ENCODE data around the gene SAMSN1. TPM values are rescaled to one million over a fixed set of nuclear protein-coding genes. Genes with fewer than 3 reads are reported as not detected.

Gene SAMSN1
- total RNA-seq, result 10 to 100 TPM; 33.7 to 64.9 TPM
- 91.0 to 380 reads per million in 2 donors for total RNA-seq

GRCh38 chr21:14545906-14546480 lies at the start of gene SAMSN1:
Gene SAMSN1 (minus strand): TSS chr21:14546315. CDS start chr21:14546261, 54 bp downstream.
- ATAC-seq (peak; percentile 89), DNase-seq (peak; percentile 35 to 52 (median 51))

GRCh38 chr21:14595449-14595848 lies 49.3 kb upstream of the SAMSN1 start:
- DNase-seq, result no peak
- H3K4me1 Mint-ChIP-seq, result peaks cover 7% of the 10 kb centered on the region
- no peaks in the 10 kb centered on the region for H3K9me3 ChIP-seq (ENCODE audit: control insufficient read depth, low read length, poor library complexity, severe bottlenecking)
- no peak overlapping the region for H3K27ac Mint-ChIP-seq
- ATAC-seq, result no peak
- no peaks in the 10 kb centered on the region for H3K27me3 Mint-ChIP-seq
- H3K4me3 Mint-ChIP-seq, result no peak overlapping the region
- H3K36me3 Mint-ChIP-seq (ENCODE audit: low read depth), result no peaks in the 10 kb centered on the region

More at GRCh38 chr21:14545906-14546480, at the start of gene SAMSN1:
- peak within 1 kb of the TSS; percentile 97 for H3K27ac Mint-ChIP-seq
- peaks cover 39% of the 10 kb centered on the region for H3K4me1 Mint-ChIP-seq
- no peaks in the 10 kb centered on the region for H3K9me3 ChIP-seq (ENCODE audit: control insufficient read depth, low read length, poor library complexity, severe bottlenecking)
- no peaks in the 10 kb centered on the region for H3K36me3 Mint-ChIP-seq (ENCODE audit: low read depth)
- peak within 1 kb of the TSS; percentile 92 for H3K4me3 Mint-ChIP-seq
- no peaks in the 10 kb centered on the region for H3K27me3 Mint-ChIP-seq

GRCh38 chr21:14594967-14595366 lies 48.9 kb upstream of the SAMSN1 start:
- Mint-ChIP-seq H3K27me3 (no peaks in the 10 kb centered on the region), H3K27ac (no peak overlapping the region), H3K36me3 (ENCODE audit: low read depth) (no peaks in the 10 kb centered on the region), H3K4me3 (no peak overlapping the region), H3K4me1 (peaks cover 7% of the 10 kb centered on the region)
- DNase-seq (no peak), ATAC-seq (no peak)
- H3K9me3 ChIP-seq (ENCODE audit: control insufficient read depth, low read length, poor library complexity, severe bottlenecking), result no peaks in the 10 kb centered on the region

- H3K27ac Mint-ChIP-seq, result no peak overlapping the region
- DNase-seq, result no peak
- H3K4me1 Mint-ChIP-seq, result peaks cover 9% of the 10 kb centered on the region
- ATAC-seq, result no peak
- H3K9me3 ChIP-seq (ENCODE audit: control insufficient read depth, low read length, poor library complexity, severe bottlenecking), result no peaks in the 10 kb centered on the region
- H3K36me3 Mint-ChIP-seq (ENCODE audit: low read depth), result no peaks in the 10 kb centered on the region
- H3K27me3 Mint-ChIP-seq, result no peaks in the 10 kb centered on the region
- no peak overlapping the region for H3K4me3 Mint-ChIP-seq
Observed at GRCh38 chr21:14593230-14593629, 47.1 kb upstream of the SAMSN1 start.

- Mint-ChIP-seq H3K27me3 (no peaks in the 10 kb centered on the region), H3K27ac (no peak overlapping the region), H3K4me3 (no peak overlapping the region), H3K36me3 (ENCODE audit: low read depth) (no peaks in the 10 kb centered on the region), H3K4me1 (peaks cover 9% of the 10 kb centered on the region)
- no peak for ATAC-seq
- DNase-seq, result no peak
- no peaks in the 10 kb centered on the region for H3K9me3 ChIP-seq (ENCODE audit: control insufficient read depth, low read length, poor library complexity, severe bottlenecking)
Observed at GRCh38 chr21:14592296-14593000, 46.3 kb upstream of the SAMSN1 start.

- H3K9me3 ChIP-seq (ENCODE audit: control insufficient read depth, low read length, poor library complexity, severe bottlenecking), result no peaks in the 10 kb centered on the region
- ATAC-seq (peak; percentile 62), DNase-seq (no peak)
- H3K36me3 Mint-ChIP-seq (ENCODE audit: low read depth), result no peaks in the 10 kb centered on the region
- peaks cover 9% of the 10 kb centered on the region for H3K4me1 Mint-ChIP-seq
- no peaks in the 10 kb centered on the region for H3K27me3 Mint-ChIP-seq
- H3K27ac Mint-ChIP-seq, result no peak overlapping the region
- H3K4me3 Mint-ChIP-seq, result no peak overlapping the region
Observed at GRCh38 chr21:14591882-14592281, 45.8 kb upstream of the SAMSN1 start.

- no peaks in the 10 kb centered on the region for H3K36me3 Mint-ChIP-seq (ENCODE audit: low read depth)
- H3K27me3 Mint-ChIP-seq, result no peaks in the 10 kb centered on the region
- H3K4me3 Mint-ChIP-seq, result no peak overlapping the region
- DNase-seq (no peak), ATAC-seq (no peak)
- H3K9me3 ChIP-seq (ENCODE audit: control insufficient read depth, low read length, poor library complexity, severe bottlenecking), result no peaks in the 10 kb centered on the region
- peaks cover 12% of the 10 kb centered on the region for H3K4me1 Mint-ChIP-seq
- H3K27ac Mint-ChIP-seq, result no peak overlapping the region
Observed at GRCh38 chr21:14591377-14591776, 45.3 kb upstream of the SAMSN1 start.

- DNase-seq, result no peak
Observed at GRCh38 chr21:14589855-14590563, 43.9 kb upstream of the SAMSN1 start.

GRCh38 chr21:14587266-14587665 lies 41.2 kb upstream of the SAMSN1 start:
- Mint-ChIP-seq H3K4me3 (no peak overlapping the region), H3K27ac (no peak overlapping the region), H3K4me1 (peaks cover 14% of the 10 kb centered on the region), H3K27me3 (no peaks in the 10 kb centered on the region), H3K36me3 (ENCODE audit: low read depth) (no peaks in the 10 kb centered on the region)
- DNase-seq (no peak), ATAC-seq (no peak)
- H3K9me3 ChIP-seq (ENCODE audit: control insufficient read depth, low read length, poor library complexity, severe bottlenecking), result no peaks in the 10 kb centered on the region

More at GRCh38 chr21:14589855-14590563, 43.9 kb upstream of the SAMSN1 start:
- no peaks in the 10 kb centered on the region for H3K27me3 Mint-ChIP-seq
- no peak for ATAC-seq
- H3K36me3 Mint-ChIP-seq (ENCODE audit: low read depth), result no peaks in the 10 kb centered on the region
- H3K27ac Mint-ChIP-seq, result peak overlapping the region; percentile 71
- peaks cover 13% of the 10 kb centered on the region for H3K4me1 Mint-ChIP-seq
- no peak overlapping the region for H3K4me3 Mint-ChIP-seq
- no peaks in the 10 kb centered on the region for H3K9me3 ChIP-seq (ENCODE audit: control insufficient read depth, low read length, poor library complexity, severe bottlenecking)

- H3K4me1 Mint-ChIP-seq, result peaks cover 13% of the 10 kb centered on the region
- no peaks in the 10 kb centered on the region for H3K27me3 Mint-ChIP-seq
- no peak for DNase-seq
- H3K27ac Mint-ChIP-seq, result no peak overlapping the region
- H3K4me3 Mint-ChIP-seq, result no peak overlapping the region
- no peaks in the 10 kb centered on the region for H3K9me3 ChIP-seq (ENCODE audit: control insufficient read depth, low read length, poor library complexity, severe bottlenecking)
- no peaks in the 10 kb centered on the region for H3K36me3 Mint-ChIP-seq (ENCODE audit: low read depth)
- ATAC-seq, result no peak
Observed at GRCh38 chr21:14585122-14585521, 39.0 kb upstream of the SAMSN1 start.

- Mint-ChIP-seq H3K4me3 (no peak overlapping the region), H3K4me1 (peaks cover 16% of the 10 kb centered on the region), H3K27ac (no peak overlapping the region), H3K36me3 (ENCODE audit: low read depth) (no peaks in the 10 kb centered on the region), H3K27me3 (no peaks in the 10 kb centered on the region)
- no peaks in the 10 kb centered on the region for H3K9me3 ChIP-seq (ENCODE audit: control insufficient read depth, low read length, poor library complexity, severe bottlenecking)
- ATAC-seq (no peak), DNase-seq (no peak)
Observed at GRCh38 chr21:14584357-14585095, 38.4 kb upstream of the SAMSN1 start.

- no peak for DNase-seq
- Mint-ChIP-seq H3K4me3 (no peak overlapping the region), H3K36me3 (ENCODE audit: low read depth) (no peaks in the 10 kb centered on the region), H3K4me1 (peaks cover 15% of the 10 kb centered on the region), H3K27me3 (no peaks in the 10 kb centered on the region), H3K27ac (no peak overlapping the region)
- no peak for ATAC-seq
- H3K9me3 ChIP-seq (ENCODE audit: control insufficient read depth, low read length, poor library complexity, severe bottlenecking), result no peaks in the 10 kb centered on the region
Observed at GRCh38 chr21:14583629-14584255, 37.6 kb upstream of the SAMSN1 start.

Measured in T-helper 17 cell (primary cell).